ENCODE measurements around the gene WDR31.

WDR31 gene

DNA sequence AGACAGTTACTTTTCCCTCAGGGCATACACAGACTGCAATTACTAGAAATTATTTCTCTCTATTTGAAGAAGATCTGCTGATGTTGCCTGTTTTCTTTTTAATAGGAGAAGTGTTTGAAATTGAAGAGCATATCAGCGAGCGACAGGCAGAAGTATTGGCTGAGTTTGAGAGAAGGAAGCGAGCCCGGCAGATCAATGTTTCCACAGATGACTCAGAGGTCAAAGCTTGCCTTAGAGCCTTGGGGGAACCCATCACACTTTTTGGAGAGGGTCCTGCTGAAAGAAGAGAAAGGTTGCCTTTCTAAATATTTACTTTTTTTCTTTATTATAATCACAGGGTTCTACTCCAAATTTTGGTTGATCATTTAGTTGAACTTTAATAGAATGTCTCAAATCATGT is 61.2 kb downstream of the WDR31 start:
- Histone ChIP-seq H3K9ac (ENCODE audit: low read depth, low read length) (no peak overlapping the region), H3K27me3 (ENCODE audit: control insufficient read depth, insufficient read depth, low read length) (no peaks in the 10 kb centered on the region), H3K36me3 (ENCODE audit: insufficient read depth, low read length) (peaks cover 58% of the 10 kb centered on the region), H3K4me3 (ENCODE audit: low read length) (no peak overlapping the region), H3K9me3 (replicated peaks; ENCODE audit: low read length) (no peaks in the 10 kb centered on the region), H3K4me1 (ENCODE audit: control insufficient read depth, insufficient read depth, low read length) (peaks cover 11% of the 10 kb centered on the region), H3K4me2 (ENCODE audit: low read length) (no peak overlapping the region)

- no peaks in the 10 kb centered on the region for H3K27me3 ChIP-seq (ENCODE audit: control insufficient read depth, insufficient read depth, low read length)
- H3K9ac ChIP-seq (ENCODE audit: low read depth, low read length) = peak within 1 kb of the TSS; percentile 92
- H3K36me3 ChIP-seq (ENCODE audit: insufficient read depth, low read length) = peaks cover 53% of the 10 kb centered on the region
- peak within 1 kb of the TSS; percentile 86 for H3K4me3 ChIP-seq (ENCODE audit: low read length)
- peaks cover 13% of the 10 kb centered on the region for H3K4me1 ChIP-seq (ENCODE audit: control insufficient read depth, insufficient read depth, low read length)
- H3K9me3 ChIP-seq (replicated peaks; ENCODE audit: low read length) = no peaks in the 10 kb centered on the region
- peak within 1 kb of the TSS; percentile 91 for H3K4me2 ChIP-seq (ENCODE audit: low read length)
Measured at GRCh38 chr9:113275157-113276131, 64.6 kb downstream of the WDR31 start, which contains the start of the genes CDC26 and PRPF4. CDC26 (minus strand) TSS chr9:113275572; CDS start chr9:113272507, 3,065 bp downstream. PRPF4 (plus strand) TSS chr9:113275658; CDS start chr9:113275744, 86 bp downstream.

GRCh38 chr9:113274474-113275156 is 65.5 kb downstream of the WDR31 start:
- Histone ChIP-seq H3K4me2 (ENCODE audit: low read length) (peak overlapping the region; percentile 91), H3K27me3 (ENCODE audit: control insufficient read depth, insufficient read depth, low read length) (no peaks in the 10 kb centered on the region), H3K9me3 (replicated peaks; ENCODE audit: low read length) (no peaks in the 10 kb centered on the region), H3K9ac (ENCODE audit: low read depth, low read length) (peak overlapping the region; percentile 92), H3K36me3 (ENCODE audit: insufficient read depth, low read length) (peaks cover 51% of the 10 kb centered on the region), H3K4me3 (ENCODE audit: low read length) (peak overlapping the region; percentile 86), H3K4me1 (ENCODE audit: control insufficient read depth, insufficient read depth, low read length) (peaks cover 13% of the 10 kb centered on the region)

- Histone ChIP-seq H3K4me1 (ENCODE audit: control insufficient read depth, insufficient read depth, low read length) (peaks cover 7% of the 10 kb centered on the region), H3K9ac (ENCODE audit: low read depth, low read length) (no peak overlapping the region), H3K9me3 (replicated peaks; ENCODE audit: low read length) (no peaks in the 10 kb centered on the region), H3K4me2 (ENCODE audit: low read length) (no peak overlapping the region), H3K36me3 (ENCODE audit: insufficient read depth, low read length) (peaks cover 52% of the 10 kb centered on the region), H3K27me3 (ENCODE audit: control insufficient read depth, insufficient read depth, low read length) (no peaks in the 10 kb centered on the region), H3K4me3 (ENCODE audit: low read length) (no peak overlapping the region)
Measured at GRCh38 chr9:113269871-113270270, 70.2 kb downstream of the WDR31 start.

DNA sequence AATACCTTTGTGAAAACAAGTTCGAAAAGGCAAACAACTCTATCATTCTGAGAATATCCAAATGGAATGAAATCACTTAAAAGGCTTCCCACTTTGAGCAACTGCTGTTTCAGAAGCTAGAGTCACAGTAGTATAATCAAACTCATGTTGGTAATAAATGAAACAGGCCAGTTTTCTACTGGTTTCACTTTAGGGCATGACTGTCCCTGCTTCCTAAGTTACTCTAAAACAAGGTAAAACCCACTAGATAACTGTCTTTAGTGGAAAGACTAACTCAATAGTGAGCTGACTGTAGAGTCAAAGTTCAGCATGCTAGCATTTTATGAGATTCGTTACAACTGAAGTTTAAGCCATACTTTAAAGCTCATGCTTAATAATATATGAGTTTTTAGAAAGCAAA is 70.7 kb downstream of the WDR31 start:
- Histone ChIP-seq H3K4me3 (ENCODE audit: low read length) (no peak overlapping the region), H3K9ac (ENCODE audit: low read depth, low read length) (no peak overlapping the region), H3K4me2 (ENCODE audit: low read length) (no peak overlapping the region), H3K36me3 (ENCODE audit: insufficient read depth, low read length) (peaks cover 52% of the 10 kb centered on the region), H3K9me3 (replicated peaks; ENCODE audit: low read length) (no peaks in the 10 kb centered on the region), H3K27me3 (ENCODE audit: control insufficient read depth, insufficient read depth, low read length) (no peaks in the 10 kb centered on the region), H3K4me1 (ENCODE audit: control insufficient read depth, insufficient read depth, low read length) (peaks cover 7% of the 10 kb centered on the region)

DNA sequence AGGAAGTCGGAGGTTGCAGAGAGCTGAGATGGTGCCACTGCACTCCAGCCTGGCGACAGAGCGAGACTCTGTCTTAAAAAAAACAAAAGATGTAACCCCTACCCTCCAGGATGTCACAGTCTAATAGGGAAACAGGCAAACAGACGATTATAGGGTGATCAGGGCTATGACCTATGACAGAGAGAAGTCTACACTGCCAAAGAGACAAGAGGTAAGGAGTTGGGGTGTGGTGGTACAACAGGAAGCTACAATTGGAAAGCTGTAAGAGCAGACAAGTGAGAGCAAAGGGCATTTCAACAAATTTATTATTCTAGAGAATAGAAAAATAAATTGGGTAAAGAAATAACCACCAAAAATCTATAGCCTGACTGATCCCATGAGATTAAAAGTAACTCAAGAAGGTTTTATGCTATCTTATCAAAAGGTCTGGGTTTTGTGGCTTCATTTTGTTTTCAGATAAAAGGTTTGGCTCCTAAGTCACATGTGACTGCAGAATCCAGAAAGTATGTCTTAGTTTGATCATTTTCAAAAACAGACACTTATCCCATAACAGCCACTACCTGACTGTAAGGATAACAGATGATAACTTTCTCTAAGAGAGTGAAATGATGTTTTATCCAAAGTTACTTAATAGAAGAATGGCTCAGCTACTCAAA is 72.0 kb downstream of the WDR31 start:
- Histone ChIP-seq H3K4me1 (ENCODE audit: control insufficient read depth, insufficient read depth, low read length) (no peaks in the 10 kb centered on the region), H3K4me3 (ENCODE audit: low read length) (no peak overlapping the region), H3K27me3 (ENCODE audit: control insufficient read depth, insufficient read depth, low read length) (no peaks in the 10 kb centered on the region), H3K9ac (ENCODE audit: low read depth, low read length) (no peak overlapping the region), H3K9me3 (replicated peaks; ENCODE audit: low read length) (no peaks in the 10 kb centered on the region), H3K36me3 (ENCODE audit: insufficient read depth, low read length) (peaks cover 52% of the 10 kb centered on the region), H3K4me2 (ENCODE audit: low read length) (no peak overlapping the region)

DNA sequence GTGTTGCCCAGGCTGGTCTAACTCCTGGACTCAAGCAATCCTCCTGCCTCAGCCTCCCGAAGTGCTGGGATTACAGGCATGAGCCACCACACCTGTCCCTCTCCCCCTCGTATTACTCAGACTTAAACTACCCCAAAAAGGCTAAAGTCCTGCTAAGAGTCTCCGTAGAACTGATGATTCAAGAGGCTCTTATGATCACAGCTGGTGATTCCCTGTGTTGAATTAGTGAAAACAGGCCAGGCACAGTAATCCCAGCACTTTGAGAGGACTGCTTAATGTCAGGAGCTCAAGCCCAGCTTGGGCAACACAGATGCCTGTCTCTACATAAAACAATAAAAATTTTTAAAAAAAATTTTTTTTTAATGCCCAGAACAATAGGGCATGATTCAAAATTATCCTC is 73.9 kb downstream of the WDR31 start:
- H3K9me3 ChIP-seq (replicated peaks; ENCODE audit: low read length) = no peaks in the 10 kb centered on the region
- no peak overlapping the region for H3K4me3 ChIP-seq (ENCODE audit: low read length)
- H3K27me3 ChIP-seq (ENCODE audit: control insufficient read depth, insufficient read depth, low read length) = no peaks in the 10 kb centered on the region
- H3K36me3 ChIP-seq (ENCODE audit: insufficient read depth, low read length) = peaks cover 36% of the 10 kb centered on the region
- H3K4me1 ChIP-seq (ENCODE audit: control insufficient read depth, insufficient read depth, low read length) = no peaks in the 10 kb centered on the region
- no peak overlapping the region for H3K9ac ChIP-seq (ENCODE audit: low read depth, low read length)
- H3K4me2 ChIP-seq (ENCODE audit: low read length) = no peak overlapping the region
